ENCODE data around the gene ARF3.

The ARF3 gene

DNA sequence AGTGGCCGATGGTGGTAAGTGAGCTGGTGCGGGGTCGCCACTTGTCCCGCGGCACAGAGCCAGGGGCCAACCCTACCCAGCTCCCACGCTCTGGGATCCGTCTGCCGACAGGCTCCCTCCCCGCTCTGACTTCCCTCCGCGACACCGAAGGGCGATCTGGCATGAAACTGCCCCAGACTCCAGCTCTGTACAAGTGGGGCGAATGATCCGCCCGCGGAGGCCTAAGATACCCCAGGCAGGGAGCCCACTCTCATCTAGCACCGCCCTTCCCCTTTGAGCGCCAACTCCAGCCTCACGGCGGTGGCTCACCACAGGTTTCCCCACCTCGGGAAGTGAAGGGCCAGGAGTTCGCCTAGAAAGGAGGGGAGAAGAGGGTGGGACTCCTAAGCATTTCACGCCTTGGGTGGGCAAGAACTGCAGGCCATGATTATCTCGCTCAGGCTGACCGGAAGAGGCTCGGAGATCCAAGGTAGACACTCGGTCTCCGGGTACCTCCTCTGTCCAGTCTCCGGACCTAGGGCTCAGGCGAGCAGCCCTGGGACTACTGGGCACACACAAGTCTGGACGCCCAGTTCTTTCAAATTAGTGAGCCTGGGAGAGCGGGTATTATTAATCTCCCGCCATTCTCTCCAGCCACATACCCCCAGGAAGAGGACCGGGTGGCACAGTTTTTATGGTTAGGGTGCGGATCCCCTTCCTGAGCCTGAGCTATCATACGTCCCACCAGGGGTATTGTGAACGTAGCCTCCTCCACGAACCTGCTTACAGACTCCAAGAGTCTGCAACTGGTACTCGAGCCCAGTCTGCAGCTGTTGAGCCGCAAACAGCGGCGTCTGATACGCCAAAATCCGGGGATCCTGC is 21.7 kb upstream of the ARF3 start:
- WGBS, result 5% methylated on average over 45 of the region's 45 CpGs
- Histone ChIP-seq H4K91ac (ENCODE audit: low read length) (peak overlapping the region; percentile 82), H2BK12ac (ENCODE audit: low read length in 2 of 2) (no peak overlapping the region), H3K23ac (ENCODE audit: low read length in 2 of 2) (peak overlapping the region; percentile 53 to 57), H3K27ac (ENCODE audit: low read length, poor library complexity, severe bottlenecking) (no peak overlapping the region), H3K9me3 (ENCODE audit: control insufficient read depth, low read length) (no peaks in the 10 kb centered on the region), H4K8ac (ENCODE audit: low read length) (peak overlapping the region; percentile 5), H2AK5ac (ENCODE audit: low read length, severe bottlenecking) (no peak overlapping the region), H2BK15ac (ENCODE audit: low read depth, poor library complexity, severe bottlenecking) (no peak overlapping the region), H3K4me3 (ENCODE audit: insufficient read depth in 1 of 2, low read depth in 1 of 2, low read length in 2 of 2) (peak overlapping the region; percentile 34 to 40), H3K79me1 (replicated peaks; ENCODE audit: low read length, poor library complexity, severe bottlenecking) (no peaks in the 10 kb centered on the region), H3K36me3 (ENCODE audit: control insufficient read depth in 1 of 2, insufficient read depth in 2 of 2, low read depth in 1 of 2, low read length in 2 of 2) (no peaks in the 10 kb centered on the region), H3K27me3 (ENCODE audit: control insufficient read depth in 1 of 2, insufficient read depth in 1 of 2, low read length in 2 of 2) (peaks cover 96% of the 10 kb centered on the region in 2 experiments), H2AFZ (ENCODE audit: low read depth, low read length) (peak overlapping the region; percentile 49), H3K14ac (ENCODE audit: low read length in 2 of 2) (peak overlapping the region in 1 of 2 experiments; percentile 53), H2BK5ac (ENCODE audit: low read depth, low read length, poor library complexity, severe bottlenecking) (no peak overlapping the region), H3K4me1 (ENCODE audit: control insufficient read depth, insufficient read depth, low read depth, low read length) (peaks cover 41% of the 10 kb centered on the region), H3K4me2 (ENCODE audit: low read length, poor library complexity, severe bottlenecking) (peak overlapping the region; percentile 40), H3K9ac (ENCODE audit: low read length) (no peak overlapping the region), H3K4ac (ENCODE audit: low read depth in 1 of 2, low read length in 2 of 2) (no peak overlapping the region), H3K18ac (ENCODE audit: low read depth in 1 of 2, low read length in 2 of 2) (peak overlapping the region in 1 of 2 experiments; percentile 41), H2BK120ac (ENCODE audit: low read depth, low read length) (no peak overlapping the region)
- DNase-seq, result no peak

DNA sequence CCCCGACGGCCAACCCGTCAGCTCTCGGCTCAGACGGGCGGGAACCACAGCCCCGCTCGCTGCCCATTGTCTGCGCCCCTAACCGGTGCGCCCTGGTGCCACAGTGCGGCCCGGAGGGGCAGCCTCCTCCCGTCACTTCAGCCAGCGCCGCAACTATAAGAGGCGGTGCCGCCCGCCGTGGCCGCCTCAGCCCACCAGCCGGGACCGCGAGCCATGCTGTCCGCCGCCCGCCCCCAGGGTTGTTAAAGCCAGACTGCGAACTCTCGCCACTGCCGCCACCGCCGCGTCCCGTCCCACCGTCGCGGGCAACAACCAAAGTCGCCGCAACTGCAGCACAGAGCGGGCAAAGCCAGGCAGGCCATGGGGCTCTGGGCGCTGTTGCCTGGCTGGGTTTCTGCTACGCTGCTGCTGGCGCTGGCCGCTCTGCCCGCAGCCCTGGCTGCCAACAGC is 21.0 kb upstream of the ARF3 start, which contains the start of gene WNT1:
Gene WNT1 (plus strand): TSS at position 32 of the 450 bp plus-strand sequence. CDS start 329 bp downstream, at position 361.
- Histone ChIP-seq H3K4ac (ENCODE audit: low read depth in 1 of 2, low read length in 2 of 2) (no peak within 1 kb of the TSS), H2BK15ac (ENCODE audit: low read depth, poor library complexity, severe bottlenecking) (no peak within 1 kb of the TSS), H3K4me3 (ENCODE audit: insufficient read depth in 1 of 2, low read depth in 1 of 2, low read length in 2 of 2) (peak within 1 kb of the TSS in 1 of 2 experiments; percentile 34), H3K4me2 (ENCODE audit: low read length, poor library complexity, severe bottlenecking) (peak within 1 kb of the TSS; percentile 35), H4K8ac (ENCODE audit: low read length) (no peak within 1 kb of the TSS), H3K18ac (ENCODE audit: low read depth in 1 of 2, low read length in 2 of 2) (peak within 1 kb of the TSS in 1 of 2 experiments; percentile 41), H2AFZ (ENCODE audit: low read depth, low read length) (peak within 1 kb of the TSS; percentile 49), H2BK120ac (ENCODE audit: low read depth, low read length) (no peak within 1 kb of the TSS), H3K27ac (ENCODE audit: low read length, poor library complexity, severe bottlenecking) (no peak within 1 kb of the TSS), H3K14ac (ENCODE audit: low read length in 2 of 2) (peak within 1 kb of the TSS in 1 of 2 experiments; percentile 53), H3K9ac (ENCODE audit: low read length) (no peak within 1 kb of the TSS), H3K9me3 (ENCODE audit: control insufficient read depth, low read length) (no peaks in the 10 kb centered on the region), H2BK5ac (ENCODE audit: low read depth, low read length, poor library complexity, severe bottlenecking) (no peak within 1 kb of the TSS), H4K91ac (ENCODE audit: low read length) (peak within 1 kb of the TSS; percentile 82), H3K36me3 (ENCODE audit: control insufficient read depth in 1 of 2, insufficient read depth in 2 of 2, low read depth in 1 of 2, low read length in 2 of 2) (no peaks in the 10 kb centered on the region), H3K79me1 (replicated peaks; ENCODE audit: low read length, poor library complexity, severe bottlenecking) (no peaks in the 10 kb centered on the region), H2BK12ac (ENCODE audit: low read length in 2 of 2) (no peak within 1 kb of the TSS), H3K27me3 (ENCODE audit: control insufficient read depth in 1 of 2, insufficient read depth in 1 of 2, low read length in 2 of 2) (peaks cover 96% of the 10 kb centered on the region in 2 experiments), H3K23ac (ENCODE audit: low read length in 2 of 2) (peak within 1 kb of the TSS; percentile 53 to 85), H2AK5ac (ENCODE audit: low read length, severe bottlenecking) (no peak within 1 kb of the TSS), H3K4me1 (ENCODE audit: control insufficient read depth, insufficient read depth, low read depth, low read length) (peaks cover 44% of the 10 kb centered on the region)
- 4% methylated on average over 39 of the region's 45 CpGs for WGBS
- DNase-seq, result no peak

DNA sequence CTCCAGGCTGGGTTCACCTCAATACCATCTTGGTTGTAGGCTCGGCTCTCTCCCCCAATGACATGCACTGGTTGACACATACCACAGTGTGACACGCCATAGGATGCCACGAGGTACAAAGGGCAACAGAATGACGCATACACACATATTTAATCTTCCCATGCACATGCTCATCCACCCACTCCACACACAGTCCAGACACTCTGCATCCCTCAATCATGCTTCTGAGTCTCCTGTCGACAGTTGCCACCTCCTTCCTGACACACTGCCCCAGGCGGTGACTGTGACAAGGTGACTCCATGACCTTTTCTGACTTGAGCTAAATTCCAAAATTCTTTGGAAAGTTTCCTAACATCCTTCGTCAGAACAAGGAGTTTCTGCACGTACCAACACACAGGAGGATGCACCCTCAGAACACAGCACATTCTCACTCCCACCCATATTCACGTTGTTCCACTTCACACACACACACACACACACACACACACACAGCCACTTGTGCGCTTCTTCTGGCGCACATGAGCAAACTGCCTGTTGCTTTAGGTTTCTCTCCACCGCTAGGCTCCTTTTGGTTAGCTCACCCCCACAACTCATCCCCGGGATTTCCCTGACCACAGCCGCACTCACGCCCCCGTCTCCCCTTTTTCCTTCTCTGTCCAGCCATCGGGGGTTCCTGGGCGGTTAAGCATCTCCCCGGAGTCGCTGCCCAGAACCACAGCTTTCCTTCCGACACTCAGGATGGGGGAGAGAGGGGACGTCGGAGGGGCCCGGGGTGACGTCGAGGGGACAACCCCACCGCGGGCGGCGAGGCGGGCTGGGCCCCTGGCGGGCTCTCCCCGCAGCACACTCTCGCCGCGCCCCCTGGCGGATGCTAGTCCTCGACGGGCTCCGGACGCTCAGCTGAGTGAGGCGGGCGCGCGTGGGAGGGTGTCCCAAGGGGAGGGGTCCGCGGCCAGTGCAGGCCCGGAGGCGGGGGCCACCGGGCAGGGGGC is 20.3 kb upstream of the ARF3 start:
- peak; percentile 62 for DNase-seq
- Histone ChIP-seq H3K4me1 (ENCODE audit: control insufficient read depth, insufficient read depth, low read depth, low read length) (peaks cover 47% of the 10 kb centered on the region), H4K8ac (ENCODE audit: low read length) (no peak overlapping the region), H3K14ac (ENCODE audit: low read length in 2 of 2) (no peak overlapping the region), H4K91ac (ENCODE audit: low read length) (no peak overlapping the region), H3K79me1 (replicated peaks; ENCODE audit: low read length, poor library complexity, severe bottlenecking) (no peaks in the 10 kb centered on the region), H2BK15ac (ENCODE audit: low read depth, poor library complexity, severe bottlenecking) (no peak overlapping the region), H3K27me3 (ENCODE audit: control insufficient read depth in 1 of 2, insufficient read depth in 1 of 2, low read length in 2 of 2) (peaks cover 97 to 98% of the 10 kb centered on the region in 2 experiments), H2AK5ac (ENCODE audit: low read length, severe bottlenecking) (no peak overlapping the region), H2BK120ac (ENCODE audit: low read depth, low read length) (no peak overlapping the region), H3K36me3 (ENCODE audit: control insufficient read depth in 1 of 2, insufficient read depth in 2 of 2, low read depth in 1 of 2, low read length in 2 of 2) (no peaks in the 10 kb centered on the region), H3K4me2 (ENCODE audit: low read length, poor library complexity, severe bottlenecking) (no peak overlapping the region), H2AFZ (ENCODE audit: low read depth, low read length) (no peak overlapping the region), H3K18ac (ENCODE audit: low read depth in 1 of 2, low read length in 2 of 2) (no peak overlapping the region), H3K27ac (ENCODE audit: low read length, poor library complexity, severe bottlenecking) (no peak overlapping the region), H3K4me3 (ENCODE audit: insufficient read depth in 1 of 2, low read depth in 1 of 2, low read length in 2 of 2) (no peak overlapping the region), H3K23ac (ENCODE audit: low read length in 2 of 2) (no peak overlapping the region), H3K4ac (ENCODE audit: low read depth in 1 of 2, low read length in 2 of 2) (no peak overlapping the region), H2BK12ac (ENCODE audit: low read length in 2 of 2) (no peak overlapping the region), H3K9me3 (ENCODE audit: control insufficient read depth, low read length) (no peaks in the 10 kb centered on the region), H2BK5ac (ENCODE audit: low read depth, low read length, poor library complexity, severe bottlenecking) (no peak overlapping the region), H3K9ac (ENCODE audit: low read length) (no peak overlapping the region)
- 27% methylated on average over 33 of the region's 50 CpGs for WGBS
